ENCODE measurements around the gene FHIT. TPM values are rescaled to one million over a fixed set of nuclear protein-coding genes. Genes with fewer than 3 reads are reported as not detected.
"Not testable (repeated sequence)": the region's sequence is repeated elsewhere in the genome, so short reads cannot be mapped to it uniquely, and the experiment has no call there.

Gene FHIT
- total RNA-seq, 1 experiment from 2014 or later, result 0.10 TPM

GRCh38 chr3:59946401-59946800 lies 1304.9 kb downstream of the FHIT start:
- no peak for DNase-seq (ENCODE audit: low spot score)

GRCh38 chr3:59940718-59941117 lies 1310.5 kb downstream of the FHIT start:
- no peak for DNase-seq (ENCODE audit: low spot score)

GRCh38 chr3:59939826-59940426 lies 1311.3 kb downstream of the FHIT start:
- no peak for DNase-seq (ENCODE audit: low spot score)

- no peak for DNase-seq (ENCODE audit: low spot score)
Observed at GRCh38 chr3:59938828-59939227, 1312.4 kb downstream of the FHIT start.

GRCh38 chr3:59937201-59937600 lies 1314.1 kb downstream of the FHIT start:
- DNase-seq (ENCODE audit: low spot score), result no peak

GRCh38 chr3:59936472-59936871 lies 1314.8 kb downstream of the FHIT start:
- no peak for DNase-seq (ENCODE audit: low spot score)

- DNase-seq (ENCODE audit: low spot score), result no peak
Observed at GRCh38 chr3:59935025-59935424, 1316.2 kb downstream of the FHIT start.

GRCh38 chr3:59934560-59934959 lies 1316.7 kb downstream of the FHIT start:
- not testable (repeated sequence) for DNase-seq (ENCODE audit: low spot score)

- no peak for DNase-seq (ENCODE audit: low spot score)
Observed at GRCh38 chr3:59930170-59930569, 1321.1 kb downstream of the FHIT start.

GRCh38 chr3:59927056-59927455 lies 1324.2 kb downstream of the FHIT start:
- DNase-seq (ENCODE audit: low spot score), result no peak

- DNase-seq (ENCODE audit: low spot score), result no peak
Observed at GRCh38 chr3:59925946-59926345, 1325.3 kb downstream of the FHIT start.

GRCh38 chr3:59922192-59922591 lies 1329.1 kb downstream of the FHIT start:
- DNase-seq (ENCODE audit: low spot score), result no peak

GRCh38 chr3:59920822-59921221 lies 1330.4 kb downstream of the FHIT start:
- no peak for DNase-seq (ENCODE audit: low spot score)

GRCh38 chr3:59919586-59919985 lies 1331.7 kb downstream of the FHIT start:
- DNase-seq (ENCODE audit: low spot score), result no peak

- DNase-seq (ENCODE audit: low spot score), result no peak
Observed at GRCh38 chr3:59914251-59914650, 1337.0 kb downstream of the FHIT start.

GRCh38 chr3:59913645-59914044 lies 1337.6 kb downstream of the FHIT start:
- DNase-seq (ENCODE audit: low spot score), result no peak

- no peak for DNase-seq (ENCODE audit: low spot score)
Observed at GRCh38 chr3:59908701-59909100, 1342.6 kb downstream of the FHIT start.

GRCh38 chr3:59908280-59908679 lies 1343.0 kb downstream of the FHIT start:
- no peak for DNase-seq (ENCODE audit: low spot score)

GRCh38 chr3:59904296-59904695 lies 1347.0 kb downstream of the FHIT start:
- no peak for DNase-seq (ENCODE audit: low spot score)

GRCh38 chr3:59899061-59899460 lies 1352.2 kb downstream of the FHIT start:
- DNase-seq (ENCODE audit: low spot score), result no peak

- DNase-seq (ENCODE audit: low spot score), result no peak
Observed at GRCh38 chr3:59895972-59896371, 1355.3 kb downstream of the FHIT start.

GRCh38 chr3:59894425-59895121 lies 1356.7 kb downstream of the FHIT start:
- DNase-seq (ENCODE audit: low spot score), result no peak

GRCh38 chr3:59890639-59891038 lies 1360.6 kb downstream of the FHIT start:
- DNase-seq (ENCODE audit: low spot score), result no peak

- DNase-seq (ENCODE audit: low spot score), result no peak
Observed at GRCh38 chr3:59886790-59887189, 1364.5 kb downstream of the FHIT start.

Measured in A172 (cell line).